GM18526 (cell line): Measurements from ENCODE around the gene AXIN2.

ENCODE experiments used
- POLR2A ChIP-seq: IDR thresholded peaks from 3 replicates; pipeline ENCODE4 v1.6.1; 2011; ENCODE audit not compliant: insufficient read length; ENCODE audit errors: extremely low read depth

The AXIN2 gene

GRCh38 chr17:65498816-65499215 lies 62.6 kb downstream of the AXIN2 start:
- no peak for TF ChIP-seq POLR2A

GRCh38 chr17:65496801-65497200 lies 64.6 kb downstream of the AXIN2 start:
- no peak for TF ChIP-seq POLR2A

DNA sequence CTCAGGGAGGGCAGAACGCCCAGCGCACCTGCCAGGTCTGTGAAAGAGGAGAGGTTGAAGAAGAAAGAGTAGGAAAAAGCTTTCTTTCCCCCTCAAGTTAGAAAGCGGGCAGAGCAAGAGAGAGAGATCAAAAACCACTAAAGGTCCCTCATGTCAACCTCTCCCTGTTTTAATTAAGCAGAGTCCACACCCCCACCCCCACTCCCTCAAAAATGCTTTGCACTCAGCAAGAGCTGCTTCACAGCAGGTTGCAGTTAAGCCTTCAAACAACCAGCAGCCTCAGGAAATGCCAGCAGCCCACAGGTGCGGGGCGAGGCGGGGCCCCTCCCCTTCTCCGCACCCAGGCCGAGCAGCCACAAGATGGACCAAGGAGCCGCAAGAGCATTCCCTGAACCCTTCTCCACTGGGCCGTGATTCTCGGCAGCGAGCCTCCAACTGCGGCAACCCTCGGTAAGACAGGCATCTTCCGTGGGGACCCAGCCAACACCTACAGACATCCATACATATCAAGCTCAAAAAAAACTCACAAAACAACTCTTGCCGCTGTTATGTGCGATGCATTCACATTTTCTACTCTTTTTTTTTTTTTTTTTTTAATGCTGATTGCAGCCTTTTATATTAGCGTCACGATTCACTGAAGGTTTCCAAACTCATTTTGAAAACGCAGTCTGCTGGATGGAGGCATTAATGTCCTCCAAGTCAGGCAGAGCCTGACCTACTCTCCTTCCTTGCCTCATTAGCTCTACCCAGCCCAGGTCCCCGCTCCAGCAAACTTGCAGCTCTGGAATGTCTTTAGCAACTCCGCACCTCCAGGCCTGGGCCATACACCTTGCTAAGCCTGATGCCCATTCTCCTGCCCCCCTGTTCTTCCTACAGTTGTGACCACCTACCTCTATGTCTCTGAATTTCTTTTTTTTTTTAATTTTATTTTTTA lies 66.1 kb downstream of the AXIN2 start:
- TF ChIP-seq POLR2A: no peak

DNA sequence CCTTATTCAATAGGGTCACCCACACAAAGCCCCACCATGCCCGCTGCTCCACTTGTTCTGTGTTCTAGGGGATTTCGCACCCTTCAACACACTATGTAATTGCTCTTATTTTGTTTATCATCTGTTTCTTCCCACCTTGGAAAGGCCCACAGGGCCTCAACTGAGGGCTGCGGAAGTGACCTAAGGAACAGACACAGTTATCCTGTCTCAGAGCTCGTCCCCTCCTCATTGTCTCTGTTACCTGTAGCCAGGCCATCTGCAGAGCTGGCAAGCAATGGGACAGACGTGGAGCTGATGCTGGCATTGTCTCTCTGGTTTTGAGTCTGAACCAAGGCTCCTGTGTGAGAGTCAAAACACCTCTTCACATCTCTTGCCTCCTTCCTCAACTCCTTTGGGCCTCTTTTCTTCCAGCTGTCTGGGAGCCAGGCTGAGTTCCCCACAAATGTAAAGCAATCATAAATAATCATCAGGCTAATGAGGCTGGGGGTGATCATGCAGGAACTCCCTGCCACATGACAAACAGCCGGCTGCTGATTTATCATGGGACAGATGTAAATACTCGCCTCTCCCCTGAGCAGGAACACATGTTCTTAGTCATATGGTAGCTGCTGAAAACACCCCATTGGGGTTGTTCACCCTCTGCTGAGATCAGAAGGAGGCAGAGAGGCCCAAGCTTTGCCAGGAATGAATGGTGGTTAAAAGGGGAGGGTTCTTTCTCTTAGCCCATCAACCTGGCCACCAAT lies 71.9 kb downstream of the AXIN2 start:
- TF ChIP-seq POLR2A: no peak

GRCh38 chr17:65488665-65489064 lies 72.8 kb downstream of the AXIN2 start:
- no peak for TF ChIP-seq POLR2A

GRCh38 chr17:65487990-65488389 lies 73.5 kb downstream of the AXIN2 start:
- TF ChIP-seq POLR2A: no peak

DNA sequence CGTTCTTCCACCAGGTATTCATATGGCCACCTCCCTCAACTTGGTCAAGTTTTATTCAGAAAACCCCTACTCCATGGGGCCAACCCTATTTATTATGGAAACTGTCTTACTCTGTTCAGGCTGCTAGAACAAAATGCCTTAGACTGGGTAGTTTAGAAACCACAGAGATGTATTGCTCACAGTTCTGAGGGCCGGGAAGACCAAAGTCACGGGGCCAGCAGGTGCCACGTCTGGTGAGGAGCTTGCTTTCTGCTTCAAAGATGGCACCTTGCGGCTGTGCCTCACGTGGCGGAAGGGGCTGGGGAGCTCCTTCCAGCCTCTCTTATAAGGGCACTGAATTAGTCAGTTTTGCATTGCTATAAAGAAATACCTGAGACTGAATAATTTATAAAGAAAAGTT lies 74.3 kb downstream of the AXIN2 start:
- no peak for TF ChIP-seq POLR2A

DNA sequence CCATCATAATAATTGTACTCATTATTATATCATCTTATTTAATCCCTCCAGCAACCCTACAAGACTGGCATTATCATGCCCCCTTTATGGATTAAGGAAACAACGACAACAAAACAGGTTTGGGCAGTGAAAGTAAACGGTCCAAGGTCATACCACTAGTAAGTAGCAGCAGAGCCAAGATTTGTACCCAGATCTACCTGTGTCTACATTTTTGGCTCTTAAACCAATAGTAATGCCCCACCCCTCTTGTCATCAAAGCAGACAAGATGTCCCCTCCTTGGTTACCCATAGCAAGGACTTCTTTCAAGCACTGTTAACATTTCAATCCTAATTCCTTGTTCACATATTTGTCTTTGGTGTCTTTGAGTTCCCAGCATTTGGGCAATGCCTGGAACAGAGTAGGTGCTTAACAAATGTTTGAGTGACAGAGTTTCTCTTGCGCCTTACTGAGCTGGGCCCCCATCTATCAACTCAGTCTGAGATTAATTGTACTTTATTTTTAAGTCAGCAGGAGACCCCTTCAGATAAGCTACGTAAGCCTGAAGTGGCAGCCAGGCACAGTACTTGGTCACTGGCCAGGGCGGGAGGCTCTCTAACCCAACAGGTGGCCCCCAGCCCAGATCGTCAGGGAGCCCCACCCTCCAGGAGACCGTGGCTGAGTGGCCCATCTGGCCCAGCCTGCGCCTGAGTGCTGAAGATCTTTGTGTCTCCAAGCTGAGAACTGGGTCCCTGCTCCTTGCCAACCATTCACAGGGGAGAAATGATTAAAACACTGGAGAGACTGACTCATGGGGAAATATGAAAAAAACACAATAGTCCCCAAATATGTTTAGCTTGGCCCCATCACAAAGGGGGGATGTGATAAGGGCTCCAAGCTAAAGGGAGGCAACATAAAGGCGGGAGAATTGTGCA lies 75.8 kb downstream of the AXIN2 start:
- TF ChIP-seq POLR2A: no peak

DNA sequence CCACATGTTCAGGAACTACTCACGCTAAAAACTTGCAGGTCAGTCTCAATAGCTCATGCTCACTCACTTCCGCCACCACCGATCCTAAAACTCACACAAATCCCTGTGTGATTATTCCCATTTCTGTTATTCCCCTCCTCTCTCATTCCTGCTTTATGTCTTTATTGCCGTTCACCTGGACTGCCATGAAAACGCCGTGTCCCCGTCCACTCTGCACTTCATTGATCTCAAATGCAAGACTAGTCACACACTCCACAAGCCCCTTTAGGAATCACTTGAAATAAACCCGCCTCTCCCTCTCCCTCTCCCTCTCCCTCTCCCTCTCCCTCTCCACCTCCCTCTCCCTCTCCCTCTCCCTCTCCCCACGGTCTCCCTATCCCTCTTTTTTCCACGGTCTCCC lies 78.0 kb downstream of the AXIN2 start:
- no peak for TF ChIP-seq POLR2A

DNA sequence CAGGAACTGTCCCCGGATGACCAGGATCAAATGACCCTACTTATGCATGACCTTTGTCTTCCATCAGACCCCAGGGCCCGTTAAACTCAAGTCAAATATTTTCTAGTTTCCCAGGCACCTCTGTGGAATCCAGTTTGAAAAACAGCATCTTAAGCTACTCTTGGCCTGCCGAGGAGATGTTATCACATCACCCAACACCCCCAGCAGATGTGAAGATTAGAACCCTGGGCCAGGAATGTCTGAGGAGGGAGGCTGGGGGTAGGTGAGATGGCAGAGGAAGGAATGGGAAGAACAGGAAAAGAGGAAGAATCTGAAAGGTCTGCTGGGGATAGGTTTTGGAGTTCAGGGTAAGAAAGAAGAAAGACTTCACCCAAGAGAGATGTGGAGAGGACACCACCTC lies 79.2 kb downstream of the AXIN2 start:
- TF ChIP-seq POLR2A: no peak

DNA sequence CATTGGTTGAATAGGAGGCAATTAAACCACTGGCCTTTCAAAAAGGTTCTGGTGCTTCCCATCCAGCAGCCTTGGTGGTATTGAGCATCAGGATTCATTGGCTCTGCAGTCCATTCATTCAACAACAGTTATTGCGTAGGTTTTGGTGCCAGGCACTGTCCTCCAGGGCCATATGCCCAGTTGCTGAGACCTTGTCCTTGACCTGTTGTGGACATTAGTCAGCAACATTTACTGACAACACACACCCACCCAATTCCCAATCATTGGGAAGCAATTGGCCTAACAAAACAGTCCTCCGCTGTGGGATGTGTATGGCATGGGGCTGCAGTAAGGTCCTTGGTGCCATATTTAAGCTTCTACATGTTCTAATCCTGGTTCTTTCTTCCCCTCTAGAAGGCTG lies 82.2 kb downstream of the AXIN2 start:
- TF ChIP-seq POLR2A: no peak
